Caco-2 (cell line): ENCODE data around the gene CADPS2. TPM values are rescaled to one million over a fixed set of nuclear protein-coding genes. Genes with fewer than 3 reads are reported as not detected.

Source experiments
- BruUV-seq: library from RNA; stranded (reverse); fragments of 400-500 nt; replicated peaks from 2 replicates; lab custom pipeline; 2021; lab: Mats Ljungman, UMichigan
- CTCF ChIA-PET: fragments of 300-600 bp; sonication (Branson Sonifier 250); formaldehyde crosslinking; loops from one replicate; lab custom pipeline; 2022; ENCODE audit warnings: antibody characterized with exemption; lab: Charles Lee
- POLR2A ChIA-PET: fragments of 300-600 bp; sonication (Branson Sonifier 250); formaldehyde crosslinking; loops from one replicate; lab custom pipeline; 2022; ENCODE audit warnings: antibody characterized with exemption; lab: Charles Lee
- DNase-seq, 2 experiments: peaks; one replicate each; pipeline versions ENCODE4 v3.0.0 to v3.0.0-alpha.2; 2020 to 2022
- H3K27me3 ChIP-seq: replicated peaks from 2 replicates; pipeline ENCODE4 v1.6.0; 2011; ENCODE audit warnings: low read length; ENCODE audit not compliant: control insufficient read depth, insufficient read depth
- H3K36me3 ChIP-seq: 2 replicates; pipeline ENCODE4 v1.5.1; 2011; ENCODE audit warnings: low read length; ENCODE audit not compliant: control insufficient read depth, insufficient read depth
- H3K4me1 ChIP-seq: fragments of 250-450 bp; sonication (Bioruptor Pico); 2 replicates; pipeline ENCODE4 v1.5.1; 2020; ENCODE audit warnings: mild to moderate bottlenecking
- H3K4me3 ChIP-seq: 2 replicates; pipeline ENCODE4 v1.5.1; 2011; ENCODE audit warnings: low read depth, mild to moderate bottlenecking, control low read depth, low read length
- H3K9me3 ChIP-seq: fragments of 250-450 bp; sonication (Bioruptor Pico); 2 replicates; pipeline ENCODE4 v1.5.1; 2020; ENCODE audit warnings: mild to moderate bottlenecking, moderate library complexity
- H3K27ac Mint-ChIP-seq: one replicate; pipeline ENCODE4 v1.8.0; 2022; ENCODE audit warnings: mixed read lengths; ENCODE audit not compliant: unreplicated experiment
- H3K27me3 Mint-ChIP-seq: one replicate; pipeline ENCODE4 v1.8.0; 2022; ENCODE audit warnings: mixed read lengths; ENCODE audit not compliant: insufficient read depth, unreplicated experiment
- H3K36me3 Mint-ChIP-seq: one replicate; pipeline ENCODE4 v1.8.0; 2022; ENCODE audit warnings: mild to moderate bottlenecking, mixed read lengths; ENCODE audit not compliant: insufficient read depth, unreplicated experiment
- H3K4me1 Mint-ChIP-seq: one replicate; pipeline ENCODE4 v1.8.0; 2022; ENCODE audit warnings: low read depth, mixed read lengths; ENCODE audit not compliant: unreplicated experiment
- H3K4me3 Mint-ChIP-seq: one replicate; pipeline ENCODE4 v1.8.0; 2022; ENCODE audit warnings: mild to moderate bottlenecking, moderate library complexity, mixed read lengths; ENCODE audit not compliant: unreplicated experiment
- H3K9me3 Mint-ChIP-seq: one replicate; pipeline ENCODE4 v1.8.0; 2022; ENCODE audit warnings: mixed read lengths; ENCODE audit not compliant: unreplicated experiment
- CTCF ChIP-seq, 2 experiments: fragments of 200-600 bp in 1 of 2; IDR thresholded peaks; 1 replicate in 1 of 2; 2 replicates in 1 of 2; pipeline versions ENCODE4 v1.5.1 to v1.8.0; 2011 to 2022; ENCODE audit warnings: antibody characterized with exemption in 1 of 2, control low read depth in 1 of 2, inconsistent platforms in 1 of 2, low read depth in 1 of 2, low read length in 1 of 2, mild to moderate bottlenecking in 1 of 2, moderate library complexity in 1 of 2; ENCODE audit not compliant: insufficient read depth in 1 of 2, severe bottlenecking in 1 of 2, unreplicated experiment in 1 of 2
- intact Hi-C: fragments of 100-400 bp; cut with micrococcal nuclease; formaldehyde crosslinking; loops from one replicate; pipeline ENCODE4 v1.10.0; 2022; ENCODE audit not compliant: unreplicated experiment
- total RNA-seq: library from RNA; stranded (reverse); gene quantifications from 2 replicates; pipeline ENCODE4 v1.2.3, GENCODE V29; 2022

CADPS2 gene
- total RNA-seq, 1 experiment from 2014 or later = 2.7 TPM

- intact Hi-C loops = no loop called here
- ChIA-PET CTCF (no interaction called here), POLR2A (no interaction called here)
- DNase-seq = no peak
- no peaks in the 10 kb centered on the region for H3K36me3 ChIP-seq
- no peaks in the 10 kb centered on the region for H3K36me3 Mint-ChIP-seq
- no peak overlapping the region for H3K27ac Mint-ChIP-seq
- no peaks in the 10 kb centered on the region for H3K9me3 ChIP-seq
- H3K4me1 ChIP-seq = no peaks in the 10 kb centered on the region
- H3K9me3 Mint-ChIP-seq = no peaks in the 10 kb centered on the region
- peaks cover 6% of the 10 kb centered on the region for H3K27me3 Mint-ChIP-seq
- no peak overlapping the region for H3K4me3 ChIP-seq
- no TSS peak for BruUV-seq
- no peaks in the 10 kb centered on the region for H3K4me1 Mint-ChIP-seq
- H3K27me3 ChIP-seq = no peaks in the 10 kb centered on the region
- no peak overlapping the region for H3K4me3 Mint-ChIP-seq
- no peak for TF ChIP-seq CTCF (IDR thresholded peaks at IDR 0.05; ENCODE audit: insufficient read depth in 1 of 2, low read depth in 1 of 2, low read length in 1 of 2, severe bottlenecking in 1 of 2, unreplicated experiment in 1 of 2)
Observed at GRCh38 chr7:122850528-122850927, 35.7 kb downstream of the CADPS2 start.

- intact Hi-C loops = no loop called here
- Mint-ChIP-seq H3K4me3 (no peak overlapping the region), H3K27ac (no peak overlapping the region), H3K4me1 (no peaks in the 10 kb centered on the region), H3K36me3 (no peaks in the 10 kb centered on the region), H3K9me3 (no peaks in the 10 kb centered on the region), H3K27me3 (peaks cover 6% of the 10 kb centered on the region)
- H3K4me1 ChIP-seq = no peaks in the 10 kb centered on the region
- POLR2A ChIA-PET = no interaction called here
- H3K4me3 ChIP-seq = no peak overlapping the region
- TF ChIP-seq CTCF (IDR thresholded peaks at IDR 0.05; ENCODE audit: insufficient read depth in 1 of 2, low read depth in 1 of 2, low read length in 1 of 2, severe bottlenecking in 1 of 2, unreplicated experiment in 1 of 2) = no peak
- no peak for DNase-seq
- H3K9me3 ChIP-seq = no peaks in the 10 kb centered on the region
- H3K27me3 ChIP-seq = no peaks in the 10 kb centered on the region
- H3K36me3 ChIP-seq = no peaks in the 10 kb centered on the region
- no TSS peak for BruUV-seq
- CTCF ChIA-PET = interaction anchor here (0.5 kb wide), 1 partner anchor 46 kb away, joined by 3 read pairs; no protein-coding TSS in a partner anchor
Observed at GRCh38 chr7:122849957-122850328, 36.3 kb downstream of the CADPS2 start.

GRCh38 chr7:122849322-122849956 is 36.8 kb downstream of the CADPS2 start:
- Histone ChIP-seq H3K4me1 (no peaks in the 10 kb centered on the region), H3K27me3 (no peaks in the 10 kb centered on the region), H3K36me3 (no peaks in the 10 kb centered on the region), H3K4me3 (no peak overlapping the region), H3K9me3 (no peaks in the 10 kb centered on the region)
- Mint-ChIP-seq H3K4me3 (no peak overlapping the region), H3K4me1 (no peaks in the 10 kb centered on the region), H3K36me3 (no peaks in the 10 kb centered on the region), H3K27me3 (peaks cover 6% of the 10 kb centered on the region), H3K9me3 (no peaks in the 10 kb centered on the region), H3K27ac (no peak overlapping the region)
- no peak for TF ChIP-seq CTCF (IDR thresholded peaks at IDR 0.05; ENCODE audit: insufficient read depth in 1 of 2, low read depth in 1 of 2, low read length in 1 of 2, severe bottlenecking in 1 of 2, unreplicated experiment in 1 of 2)
- CTCF ChIA-PET = interaction anchor here (0.5 kb wide), 1 partner anchor 45 kb away, joined by 3 read pairs; no protein-coding TSS in a partner anchor
- intact Hi-C loops = no loop called here
- DNase-seq = no peak
- POLR2A ChIA-PET = no interaction called here
- BruUV-seq = no TSS peak
